GM19452 (cell line): ENCODE measurements around the gene AHCYL1.
"Not testable (repeated sequence)": the region's sequence is repeated elsewhere in the genome, so short reads cannot be mapped to it uniquely, and the experiment has no call there.

ENCODE experiments used
- ATAC-seq: cut with Tn5 transposase; IDR thresholded peaks from one replicate; pipeline ENCODE4 v1.9.1; 2021; ENCODE audit not compliant: unreplicated experiment

Gene AHCYL1

GRCh38 chr1:109984456-109985246 is at the start of gene AHCYL1:
TSS of gene AHCYL1 (plus strand) at chr1:109984765. CDS start at chr1:109985053, 288 bp downstream.
- ATAC-seq: peak; percentile 96

DNA sequence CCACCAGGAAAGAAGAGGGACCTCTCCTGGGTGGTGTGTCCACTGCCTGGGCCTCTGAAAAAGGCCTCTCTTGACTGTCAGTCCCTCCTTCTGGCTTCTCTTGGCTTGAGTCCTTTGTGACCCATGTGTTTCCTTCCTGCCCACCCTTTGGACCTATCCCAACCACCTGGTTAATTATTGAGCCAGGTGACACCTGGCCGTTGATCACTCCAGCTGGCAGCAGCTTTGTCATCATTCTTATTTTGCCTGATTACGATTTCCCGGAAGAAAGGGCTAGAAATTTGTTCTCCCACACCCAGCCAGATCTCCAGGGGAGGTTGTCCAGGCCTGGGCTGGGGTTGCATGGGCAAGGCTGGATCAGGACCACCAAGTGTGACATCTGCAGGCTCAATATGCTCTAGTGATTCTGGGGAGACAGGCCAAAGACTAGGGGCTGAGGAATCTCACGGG is 49.1 kb upstream of the AHCYL1 start:
- ATAC-seq: no peak

DNA sequence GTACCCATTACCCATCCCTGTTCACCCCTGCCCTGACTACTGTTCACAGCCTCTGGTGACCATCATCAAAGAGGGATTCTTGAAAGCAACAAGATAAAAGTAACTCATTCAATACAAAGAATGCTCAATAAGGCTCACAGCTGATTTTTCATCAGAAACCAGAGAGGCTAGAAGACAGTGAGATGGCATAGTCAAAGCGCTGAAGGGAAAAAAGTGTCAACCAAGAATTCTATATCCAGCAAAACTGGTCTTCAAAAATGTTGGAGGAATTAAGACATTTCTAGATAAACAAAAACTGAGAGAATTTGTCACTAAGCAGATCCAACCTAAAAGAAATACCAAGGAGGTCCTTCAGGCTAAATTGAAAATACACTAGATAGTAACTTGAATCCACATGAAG is 46.8 kb upstream of the AHCYL1 start:
- no peak for ATAC-seq

DNA sequence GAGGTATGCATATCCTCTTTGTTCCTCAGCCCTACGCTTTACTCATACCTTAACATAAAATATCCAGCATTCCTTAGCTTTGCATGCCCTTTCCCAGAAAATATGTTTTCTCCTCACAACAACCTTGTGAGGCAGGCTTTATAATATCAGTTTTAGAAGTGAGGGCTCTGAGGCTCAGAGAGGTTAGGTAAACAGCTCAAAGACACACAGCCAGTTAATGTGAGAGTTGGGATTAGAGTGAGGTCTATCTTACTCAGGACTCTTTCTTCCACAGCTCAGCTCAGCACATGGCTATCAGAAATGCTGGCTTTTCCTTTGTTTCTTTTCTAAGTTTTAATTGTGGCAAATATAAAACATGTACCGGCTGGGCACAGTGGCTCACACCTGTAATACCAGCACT is 46.0 kb upstream of the AHCYL1 start:
- no peak for ATAC-seq

- no peak for ATAC-seq
These were observed 42.1 kb upstream of the AHCYL1 start for GRCh38 chr1:109942434-109942833.

DNA sequence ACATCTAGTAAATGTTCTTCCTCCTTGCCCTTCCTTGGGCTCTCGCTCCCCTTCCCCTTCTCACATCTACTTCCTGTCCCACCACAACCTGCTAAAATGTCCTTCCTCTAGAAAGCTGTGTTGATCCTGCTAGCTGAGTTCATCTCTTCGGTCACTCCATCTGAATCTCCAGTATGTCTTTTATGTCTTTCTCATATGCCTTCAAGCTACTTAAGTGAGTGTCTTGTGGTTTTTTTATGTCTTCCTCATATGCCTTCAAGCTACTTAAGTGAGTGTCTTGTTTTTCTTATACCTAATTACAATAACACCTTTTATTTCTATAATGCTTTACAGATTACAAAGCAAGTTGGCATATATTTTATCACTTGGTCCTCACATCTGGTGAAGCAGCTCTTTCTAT is 40.0 kb upstream of the AHCYL1 start:
- no peak for ATAC-seq

GRCh38 chr1:109946511-109946910 is 38.1 kb upstream of the AHCYL1 start:
- no peak for ATAC-seq

DNA sequence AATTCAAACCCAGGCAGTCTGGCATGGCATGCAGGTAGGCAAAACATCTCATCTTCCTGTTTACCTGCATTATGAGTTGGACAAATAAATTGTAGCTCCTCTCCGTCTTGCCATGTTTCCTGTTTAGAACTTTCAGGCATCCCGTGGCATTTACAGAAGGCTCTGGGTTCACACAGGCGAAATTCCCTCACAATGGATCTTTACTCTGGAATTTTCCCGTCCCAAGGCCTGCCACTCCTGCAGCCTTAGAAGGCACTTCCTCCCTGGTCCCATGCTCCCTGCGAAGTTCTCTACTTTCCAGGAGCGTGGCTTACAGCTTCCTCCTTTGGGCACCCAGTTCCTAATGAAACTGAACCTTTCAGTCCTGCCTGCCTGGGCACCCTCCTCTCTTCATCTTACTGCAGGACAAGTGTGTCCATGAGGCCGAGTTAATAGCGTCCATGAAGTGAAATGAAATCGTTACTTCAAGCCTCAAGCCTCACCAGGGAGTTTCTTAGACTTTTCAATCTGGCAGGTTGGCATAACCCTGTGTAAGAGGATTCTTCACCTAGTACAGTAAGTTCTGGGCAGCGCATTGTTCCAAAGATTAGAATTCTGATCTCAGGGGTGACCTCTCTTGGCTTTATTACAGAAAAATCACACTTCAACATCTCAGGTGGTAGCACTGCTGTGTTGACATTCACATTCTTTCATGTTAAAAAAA is 36.8 kb upstream of the AHCYL1 start:
- no peak for ATAC-seq

DNA sequence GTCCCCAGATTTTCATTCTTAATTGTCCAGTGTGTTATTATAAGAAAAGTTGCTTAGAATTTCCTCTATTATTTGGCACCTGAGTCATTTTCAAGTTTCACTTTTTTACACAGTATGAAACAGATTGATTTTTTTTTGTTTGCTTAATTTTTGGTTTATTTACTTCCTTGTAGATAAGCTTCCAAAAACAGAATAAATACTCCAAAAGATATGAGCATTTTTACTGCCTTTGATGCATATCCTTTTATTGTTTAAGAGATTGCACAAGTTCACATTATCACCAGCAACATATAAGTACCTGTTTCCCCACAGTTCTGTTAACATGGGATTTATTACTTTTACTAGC is 36.3 kb upstream of the AHCYL1 start:
- ATAC-seq: no peak

GRCh38 chr1:109950038-109950437 is 34.5 kb upstream of the AHCYL1 start:
- no peak for ATAC-seq

GRCh38 chr1:109950509-109950908 is 34.1 kb upstream of the AHCYL1 start:
- ATAC-seq: no peak

- ATAC-seq: not testable (repeated sequence)
These were observed 33.1 kb upstream of the AHCYL1 start for GRCh38 chr1:109951501-109951900.

DNA sequence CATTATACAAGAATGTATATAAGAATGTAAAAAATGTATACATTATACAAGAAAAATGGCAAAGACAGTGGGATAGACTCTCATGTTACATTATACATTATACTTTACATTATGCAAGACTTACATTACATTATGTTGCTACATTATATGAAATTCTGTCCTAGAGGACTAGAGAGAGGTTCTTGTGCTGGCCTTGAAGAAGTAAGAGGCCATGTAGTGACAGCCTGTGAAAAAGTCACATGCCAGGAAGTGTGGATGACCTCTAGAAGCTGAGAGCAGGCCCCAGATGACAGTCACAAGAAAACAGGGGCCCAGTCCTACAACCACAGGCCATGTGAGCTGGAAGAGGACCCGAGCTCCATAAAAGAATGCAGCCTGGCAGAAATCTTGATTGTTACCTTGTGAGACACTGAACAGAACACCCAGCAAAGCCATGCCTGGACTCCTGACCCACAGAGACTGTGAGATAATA is 30.5 kb upstream of the AHCYL1 start:
- ATAC-seq: no peak

- ATAC-seq: no peak
These were observed 25.0 kb upstream of the AHCYL1 start for GRCh38 chr1:109959632-109959973.

DNA sequence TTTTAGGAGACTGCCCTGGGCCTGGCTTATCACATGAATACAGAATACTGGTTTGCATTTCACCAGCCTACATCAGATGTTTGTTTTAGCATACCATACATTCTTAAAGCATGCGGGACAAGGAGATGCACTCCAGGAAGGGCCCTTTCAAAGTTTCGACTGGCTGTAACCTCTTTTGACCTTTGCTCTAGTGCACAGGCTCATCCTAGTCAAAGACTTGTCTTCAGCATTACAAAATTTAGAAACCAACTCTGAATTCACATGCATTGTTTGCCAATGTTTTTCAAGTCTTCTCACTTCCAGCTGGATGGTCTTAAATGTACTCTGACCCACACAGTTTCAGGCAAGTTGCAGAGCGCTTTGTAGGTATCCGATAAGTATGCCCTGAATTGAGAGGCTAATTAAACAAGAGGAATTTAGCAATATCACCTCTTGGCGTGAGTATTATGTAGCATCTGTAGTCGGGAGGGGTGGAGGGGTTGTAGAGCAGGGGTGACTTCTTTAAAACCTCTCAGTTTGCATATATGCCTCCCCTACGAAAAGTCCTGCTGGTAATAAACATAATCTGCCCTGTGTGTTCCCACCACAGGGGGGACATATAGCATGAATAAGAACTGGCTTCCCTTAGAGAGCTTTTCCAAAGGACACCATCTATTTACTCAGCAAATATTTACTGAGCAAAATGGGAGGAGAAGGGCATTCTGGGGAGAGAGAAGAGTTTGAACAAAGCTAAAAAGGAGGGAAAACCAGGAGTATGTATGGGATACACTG is 24.4 kb upstream of the AHCYL1 start:
- no peak for ATAC-seq

- no peak for ATAC-seq
These were observed 23.8 kb upstream of the AHCYL1 start for GRCh38 chr1:109960745-109961094.

DNA sequence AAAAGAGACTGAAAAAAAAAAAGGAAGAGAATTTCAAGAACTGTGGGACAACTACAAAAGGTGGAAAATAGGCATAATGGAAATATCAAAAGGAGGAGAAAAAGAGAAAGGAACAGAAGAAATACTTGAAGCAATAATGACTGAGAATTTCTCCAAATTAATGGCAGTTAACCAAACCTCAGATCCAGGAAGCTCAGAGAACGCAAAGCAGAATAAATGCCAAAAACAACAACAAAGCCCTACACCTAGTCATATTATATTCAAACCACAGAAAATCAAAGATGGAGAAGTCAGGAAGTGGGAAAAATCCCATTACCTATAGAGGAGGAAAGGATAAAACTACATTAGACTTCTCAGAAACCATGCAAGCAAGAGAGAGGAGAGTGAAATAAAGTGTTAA is 20.7 kb upstream of the AHCYL1 start:
- no peak for ATAC-seq

GRCh38 chr1:109969146-109969829 is 15.3 kb upstream of the AHCYL1 start:
- ATAC-seq: no peak

GRCh38 chr1:109969907-109970306 is 14.7 kb upstream of the AHCYL1 start:
- ATAC-seq: no peak

DNA sequence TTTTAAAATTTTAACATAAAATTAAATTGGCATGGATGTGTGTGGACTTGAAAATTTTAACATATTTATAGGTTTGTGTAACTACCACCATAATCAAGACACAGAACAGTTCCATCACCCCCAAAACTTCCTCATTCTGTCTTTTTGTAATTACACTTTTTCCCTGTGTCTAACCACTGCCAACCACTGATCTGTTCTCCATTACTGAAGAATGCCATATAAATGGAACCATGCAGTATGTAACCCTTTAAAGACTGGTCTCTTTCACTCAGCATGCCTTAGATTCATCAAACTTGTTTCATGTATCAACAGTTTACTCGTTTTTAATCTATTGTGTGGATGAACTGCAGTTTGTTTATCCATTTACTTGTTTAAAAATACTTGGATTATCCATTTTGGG is 13.0 kb upstream of the AHCYL1 start:
- no peak for ATAC-seq

DNA sequence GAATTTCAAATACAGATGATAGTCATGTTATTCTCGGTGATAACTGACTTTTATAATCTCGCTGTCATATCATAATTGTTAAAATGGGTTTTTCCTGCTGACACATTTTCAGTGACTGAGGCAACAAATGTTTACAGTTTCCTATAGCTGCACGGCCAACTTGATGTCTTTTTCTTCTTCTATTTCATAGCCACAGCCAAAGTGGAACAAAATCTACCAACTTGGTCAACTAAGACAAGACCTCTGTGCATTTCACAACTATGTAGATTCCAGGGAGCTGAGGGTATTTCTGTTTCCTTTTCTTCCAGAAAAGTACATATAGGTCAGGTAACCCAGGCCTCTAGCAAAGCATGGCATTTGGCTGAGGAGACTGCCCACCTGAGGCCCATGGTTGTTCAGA is 10.4 kb upstream of the AHCYL1 start:
- no peak for ATAC-seq
